A375 (cell line): ENCODE results near the gene DNAH11. TPM values are rescaled to one million over a fixed set of nuclear protein-coding genes. Genes with fewer than 3 reads are reported as not detected.

ENCODE experiments used
- total RNA-seq: library from RNA; depleted of rRNA; stranded (reverse); fragments of >200 nt; shearing (Covaris generic); gene quantifications from 2 replicates; pipeline ENCODE4 v1.2.3, GENCODE V29; 2014; rRNA removed

Gene DNAH11
- total RNA-seq: 1.6 and 5.0 TPM in 2 replicates

GRCh38 chr7:21542891-21543527, at the start of gene DNAH11:
Gene DNAH11, plus strand, starts transcription at chr7:21543039. Its CDS starts 207 bp downstream, at chr7:21543246.

GRCh38 chr7:21945454-21946221, 402.8 kb downstream of the DNAH11 start, which contains the start of gene CDCA7L:
Gene CDCA7L, minus strand, starts transcription at chr7:21945899. Its CDS starts 95 bp downstream, at chr7:21945804.

Other genes with a start within 250 kb of the DNAH11 start
- 4.1 and 14.2 TPM in 2 replicates for gene SP4, start 115.0 kb upstream of the DNAH11 start, total RNA-seq